ENCODE data around the gene MTOR.
"Not testable (repeated sequence)": the region's sequence is repeated elsewhere in the genome, so short reads cannot be mapped to it uniquely, and the experiment has no call there.

MTOR gene

GRCh38 chr1:11180342-11180744 lies 82.0 kb downstream of the MTOR start:
- peak overlapping the region; percentile 62 for H3K27ac ChIP-seq
- ChIA-PET POLR2A (ENCODE audit: low non-redundant PET) (no interaction called here), CTCF (interaction anchor here (0.6 kb wide), 1 partner anchor 1055 kb away, joined by 4 read pairs; no protein-coding TSS in a partner anchor)
- no peak for DNase-seq (ENCODE audit: low spot score)
- TF ChIP-seq CTCF (conservative IDR thresholded peaks at IDR 0.05; ENCODE audit: low read depth) = no peak

DNA sequence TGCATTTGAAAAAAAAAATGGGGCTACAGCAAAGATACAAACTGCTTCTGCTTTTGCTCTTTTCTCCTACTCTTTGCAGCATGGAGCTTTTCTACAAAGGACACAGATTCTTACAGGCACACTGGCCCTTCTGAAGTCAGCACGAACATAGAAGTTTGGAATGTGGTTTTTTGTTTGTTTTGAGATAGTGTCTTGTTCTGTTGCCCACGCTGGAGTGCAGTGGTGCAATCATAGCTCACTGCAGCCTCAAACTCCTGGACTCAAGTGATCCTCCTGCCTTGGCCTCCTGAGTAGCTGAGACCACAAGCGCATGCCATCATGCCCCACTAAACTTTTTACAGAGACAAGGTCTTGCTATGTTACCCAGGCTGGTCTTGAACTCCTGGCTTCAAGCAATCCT lies 82.6 kb downstream of the MTOR start:
- CTCF ChIA-PET = interaction anchor here (0.6 kb wide), 2 partner anchors 8 to 1616 kb away, joined by 3 read pairs; no protein-coding TSS in a partner anchor
- peak overlapping the region; percentile 62 for H3K27ac ChIP-seq

DNA sequence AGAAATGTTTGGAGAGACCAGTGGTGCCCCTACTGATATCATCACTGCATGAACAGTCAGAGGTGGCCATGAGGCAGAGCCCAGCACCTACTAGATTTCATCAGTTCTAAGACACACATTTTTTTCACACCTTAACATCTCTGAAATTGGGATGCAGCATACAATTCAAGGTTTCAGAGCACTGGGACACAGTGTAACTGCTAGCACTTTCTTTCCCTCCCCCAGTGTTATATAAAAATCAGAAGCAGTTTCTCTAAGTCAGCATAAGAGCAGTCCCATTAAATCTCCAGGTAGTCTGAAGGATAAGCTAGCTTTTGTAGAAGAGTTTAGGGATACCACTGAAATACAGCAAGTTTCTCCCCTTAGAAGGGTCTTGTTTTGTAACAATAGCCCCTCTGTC lies 83.2 kb downstream of the MTOR start:
- H3K27ac ChIP-seq = no peak overlapping the region
- ChIA-PET CTCF (interaction anchor here (0.6 kb wide), 1 partner anchor 7 kb away, joined by 3 read pairs; no protein-coding TSS in a partner anchor), POLR2A (ENCODE audit: low non-redundant PET) (interaction anchor here (1.4 kb wide), 1 partner anchor 80 kb away, joined by 3 read pairs; the partner anchor contains the start of gene EXOSC10)
- no peak for TF ChIP-seq CTCF (conservative IDR thresholded peaks at IDR 0.05; ENCODE audit: low read depth)
- no peak for DNase-seq (ENCODE audit: low spot score)

More for the DNA sequence above, 82.6 kb downstream of the MTOR start:
- POLR2A ChIA-PET (ENCODE audit: low non-redundant PET); DNase-seq (ENCODE audit: low spot score): not testable (repeated sequence)

DNA sequence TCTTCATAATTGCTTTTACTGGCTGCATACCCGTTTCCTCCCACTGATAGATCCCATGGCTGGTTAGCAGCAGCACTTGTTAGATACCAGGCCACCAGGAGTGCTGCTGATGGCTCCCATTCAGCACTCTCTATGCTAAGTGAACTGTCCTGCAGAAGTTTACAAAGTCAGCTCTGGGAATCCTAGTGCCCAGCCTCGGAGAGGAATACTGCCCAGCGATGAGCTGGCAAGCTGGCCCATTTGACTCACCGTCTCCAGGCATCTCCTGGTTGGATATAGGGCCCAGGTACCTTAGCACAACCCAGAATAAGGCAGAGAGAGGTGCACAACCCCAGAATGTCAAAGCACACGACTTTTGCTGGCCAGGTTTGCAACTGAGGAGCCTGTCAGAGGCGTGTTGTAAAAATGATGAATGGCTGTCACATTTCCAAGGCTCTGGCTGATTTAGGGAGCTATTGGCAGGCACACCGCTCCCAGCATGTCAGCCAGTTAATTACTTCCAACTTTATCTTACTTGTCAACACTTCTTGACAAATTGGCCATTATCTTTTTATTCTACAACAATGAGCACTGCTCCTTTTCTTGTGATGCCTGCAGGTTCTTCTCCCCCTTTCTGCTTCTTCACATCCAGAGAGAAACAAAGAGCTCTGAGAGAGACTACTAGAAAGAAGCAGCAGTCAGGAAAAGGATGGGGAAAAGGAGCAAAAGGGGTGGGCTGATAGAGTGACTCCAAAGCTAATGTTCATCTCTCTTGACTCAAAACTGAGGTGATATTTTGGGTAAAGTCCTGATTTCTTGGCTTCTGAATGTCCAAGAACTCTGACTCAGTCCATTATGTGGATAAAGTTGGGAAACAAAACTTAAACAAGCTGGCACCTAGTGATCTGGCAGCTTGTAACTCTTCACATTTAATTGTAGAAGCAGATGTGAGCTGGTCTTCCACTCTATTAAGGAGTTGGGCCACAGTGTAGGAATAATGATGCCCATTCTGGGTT lies 84.0 kb downstream of the MTOR start:
- peak overlapping the region; percentile 70 for H3K27ac ChIP-seq
- TF ChIP-seq CTCF (conservative IDR thresholded peaks at IDR 0.05; ENCODE audit: low read depth) = no peak
- POLR2A ChIA-PET (ENCODE audit: low non-redundant PET) = interaction anchor here (1.4 kb wide), 1 partner anchor 79 kb away, joined by 3 read pairs; the partner anchor contains the start of gene EXOSC10
- no peak for DNase-seq (ENCODE audit: low spot score)
- CTCF ChIA-PET = interaction anchor here (1.0 kb wide), 1 partner anchor 20 kb away, joined by 3 read pairs; no protein-coding TSS in a partner anchor

DNA sequence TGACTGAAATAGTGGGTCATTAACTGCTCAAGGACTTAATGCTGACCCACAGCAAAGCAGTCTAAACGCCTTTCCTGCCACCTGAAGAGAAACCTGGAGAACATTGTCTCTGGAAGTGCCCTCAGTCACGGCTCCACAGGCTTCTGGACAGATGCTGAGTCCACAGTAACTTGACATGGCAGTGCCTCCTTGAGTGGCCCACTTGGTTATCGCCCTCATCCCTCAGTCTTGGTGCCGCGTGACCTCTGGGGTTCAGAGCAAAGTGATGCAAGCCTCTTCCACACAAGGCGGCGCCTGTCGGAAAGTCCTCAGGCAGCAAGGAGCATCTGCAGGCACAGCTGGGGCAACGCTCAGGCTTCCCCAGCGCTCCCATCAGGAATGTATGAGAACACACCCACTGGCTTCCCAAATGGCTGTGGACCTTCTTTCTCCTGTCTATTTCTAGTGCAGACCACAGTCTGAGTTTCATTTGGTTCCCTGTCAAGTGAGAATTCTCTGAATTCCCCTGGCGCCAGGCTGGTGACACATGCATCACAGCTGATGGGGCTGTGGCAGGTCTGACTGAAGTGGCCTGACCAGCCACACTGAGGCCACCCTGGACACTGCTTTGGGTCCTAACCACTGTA lies 86.2 kb downstream of the MTOR start:
- ChIA-PET POLR2A (ENCODE audit: low non-redundant PET) (no interaction called here), CTCF (no interaction called here)
- TF ChIP-seq CTCF (conservative IDR thresholded peaks at IDR 0.05; ENCODE audit: low read depth) = no peak
- no peak for DNase-seq (ENCODE audit: low spot score)
- H3K27ac ChIP-seq = no peak overlapping the region

DNA sequence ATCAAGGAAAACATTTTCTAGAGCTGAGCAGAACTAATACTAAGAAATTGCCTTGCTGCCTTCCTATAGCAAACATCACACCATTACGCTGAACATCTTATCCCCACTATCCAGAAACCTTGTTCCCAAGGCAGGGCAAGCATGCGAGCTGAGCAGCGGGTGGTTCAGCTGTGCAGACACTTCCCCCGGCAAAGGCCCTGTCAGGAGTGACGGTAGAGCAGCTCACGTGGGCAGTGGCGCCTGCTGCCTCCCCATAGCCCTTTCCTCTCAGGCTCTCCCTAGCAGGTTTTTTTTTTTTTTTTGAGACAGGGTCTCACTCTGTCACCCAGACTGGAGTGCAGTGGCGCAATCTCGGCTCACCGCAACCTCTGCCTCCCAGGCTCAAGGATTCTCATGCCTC lies 86.9 kb downstream of the MTOR start:
- ChIA-PET CTCF (no interaction called here), POLR2A (ENCODE audit: low non-redundant PET) (no interaction called here)
- DNase-seq (ENCODE audit: low spot score) = no peak
- no peak for TF ChIP-seq CTCF (conservative IDR thresholded peaks at IDR 0.05; ENCODE audit: low read depth)
- no peak overlapping the region for H3K27ac ChIP-seq

All from RWPE1 (cell line).